ENCODE data around the gene ACSM6. TPM values are rescaled to one million over a fixed set of nuclear protein-coding genes. Genes with fewer than 3 reads are reported as not detected.

Gene ACSM6
- total RNA-seq, 1 donor from 2014 or later, result not detected

GRCh38 chr10:95267251-95267650 is 73.2 kb downstream of the ACSM6 start:
- DNase-seq (ENCODE audit: low read depth in 2 of 2), result no peak

GRCh38 chr10:95268438-95268837 is 74.4 kb downstream of the ACSM6 start:
- peak; percentile 88 to 95 for DNase-seq (ENCODE audit: low read depth in 2 of 2)

GRCh38 chr10:95273393-95274312 is 79.6 kb downstream of the ACSM6 start:
- DNase-seq (ENCODE audit: low read depth in 2 of 2), result peak; percentile 92 to 95

GRCh38 chr10:95275726-95276366 is 81.8 kb downstream of the ACSM6 start:
- peak in 1 of 2 donors; percentile 59 for DNase-seq (ENCODE audit: low read depth in 2 of 2)

GRCh38 chr10:95276367-95277200 is 82.5 kb downstream of the ACSM6 start:
- peak; percentile 46 to 66 for DNase-seq (ENCODE audit: low read depth in 2 of 2)

- no peak for DNase-seq (ENCODE audit: low read depth in 2 of 2)
These were observed 83.1 kb downstream of the ACSM6 start for GRCh38 chr10:95277201-95277570.

- DNase-seq (ENCODE audit: low read depth in 2 of 2), result peak in 1 of 2 donors; percentile 23
These were observed 83.6 kb downstream of the ACSM6 start for GRCh38 chr10:95277614-95278013.

Other genes with a start within 250 kb of the ACSM6 start
- gene CYP2C8, start 124.7 kb upstream of the ACSM6 start, total RNA-seq, result under 0.01 TPM in 1 of 2 replicates, not detected in the other
- 67.1 and 93.7 TPM in 2 replicates for gene PDLIM1, start 96.8 kb downstream of the ACSM6 start, total RNA-seq

All from lung microvascular endothelial cell (primary cell).